Liver (tissue), 9 donors: ENCODE data around the gene TFDP2. TPM values are rescaled to one million over a fixed set of nuclear protein-coding genes. Genes with fewer than 3 reads are reported as not detected.

Experiments used
- DNase-seq: peaks from one replicate; pipeline ENCODE4 v3.0.0-alpha.2; 2017; ENCODE audit warnings: low spot score
- H3K27ac ChIP-seq, 2 donors: one replicate each; pipeline ENCODE4 v1.7.0; 2013; ENCODE audit warnings: inconsistent platforms in 2 of 2, low read length in 2 of 2, control low read depth in 1 of 2, low read depth in 1 of 2, mild to moderate bottlenecking in 1 of 2
- H3K27me3 ChIP-seq, 4 donors: one replicate each; pipeline versions ENCODE4 v1.6.1 to v1.7.0; 2013; ENCODE audit warnings: low read length in 3 of 4, inconsistent platforms in 1 of 4, mild to moderate bottlenecking in 1 of 4, moderate library complexity in 1 of 4; ENCODE audit not compliant: control insufficient read depth in 4 of 4, insufficient read depth in 4 of 4
- H3K36me3 ChIP-seq, 4 donors: one replicate each; pipeline versions ENCODE4 v1.6.1 to v1.7.0; 2013; ENCODE audit warnings: low read length in 3 of 4, mild to moderate bottlenecking in 3 of 4, low read depth in 1 of 4, moderate library complexity in 1 of 4; ENCODE audit not compliant: control insufficient read depth in 4 of 4, insufficient read depth in 3 of 4
- H3K4me1 ChIP-seq, 4 donors: one replicate each; pipeline versions ENCODE4 v1.6.1 to v1.7.0; 2013; ENCODE audit warnings: low read length in 3 of 4, mild to moderate bottlenecking in 3 of 4, moderate library complexity in 1 of 4; ENCODE audit not compliant: control insufficient read depth in 4 of 4, insufficient read depth in 4 of 4
- H3K4me3 ChIP-seq, 3 donors: one replicate each; pipeline versions ENCODE4 v1.6.1 to v1.7.0; 2013; ENCODE audit warnings: low read length in 3 of 3, control low read depth in 1 of 3, low read depth in 1 of 3, mild to moderate bottlenecking in 1 of 3
- H3K9ac ChIP-seq, 2 donors: one replicate each; pipeline ENCODE4 v1.7.0; 2013; ENCODE audit warnings: low read length in 2 of 2, mild to moderate bottlenecking in 2 of 2, moderate library complexity in 2 of 2, control low read depth in 1 of 2, low read depth in 1 of 2
- H3K9me3 ChIP-seq, 4 donors: one replicate each; pipeline versions ENCODE4 v1.6.1 to v1.7.0; 2013; ENCODE audit warnings: low read length in 3 of 4; ENCODE audit not compliant: control insufficient read depth in 4 of 4
- CTCF ChIP-seq: fragments of 150-350 bp; IDR thresholded peaks from 2 replicates; pipeline ENCODE4 v1.5.1; 2017; ENCODE audit warnings: improper control_type of control experiment, low read depth, low read length; ENCODE audit not compliant: missing input control
- EGR1 ChIP-seq, 2 donors: IDR thresholded peaks; 2 replicates each; pipeline ENCODE4 v1.6.1; 2016 to 2018; ENCODE audit warnings: antibody characterized with exemption in 2 of 2, low read depth in 2 of 2
- FOXA1 ChIP-seq: IDR thresholded peaks from 2 replicates; pipeline ENCODE4 v1.6.1; 2016; ENCODE audit warnings: antibody characterized with exemption
- FOXA2 ChIP-seq: IDR thresholded peaks from 2 replicates; pipeline ENCODE4 v1.6.1; 2016; ENCODE audit warnings: antibody characterized with exemption
- HNF4A ChIP-seq, 2 donors: conservative IDR thresholded peaks; 2 replicates each; pipeline ENCODE4 v1.6.1; 2016; ENCODE audit warnings: antibody characterized with exemption in 2 of 2, mild to moderate bottlenecking in 2 of 2
- HNF4G ChIP-seq: IDR thresholded peaks from 2 replicates; pipeline ENCODE4 v1.6.1; 2016; ENCODE audit warnings: antibody characterized with exemption
- JUND ChIP-seq, 2 donors: IDR thresholded peaks; 2 replicates each; pipeline ENCODE4 v1.6.1; 2016; ENCODE audit warnings: antibody characterized with exemption in 2 of 2
- NR2F2 ChIP-seq: IDR thresholded peaks from 2 replicates; pipeline ENCODE4 v1.6.1; 2016; ENCODE audit warnings: antibody characterized with exemption
- RAD21 ChIP-seq, 2 donors: IDR thresholded peaks; 2 replicates each; pipeline ENCODE4 v1.6.1; 2016; ENCODE audit warnings: antibody characterized with exemption in 2 of 2, mild to moderate bottlenecking in 2 of 2
- REST ChIP-seq: IDR thresholded peaks from 2 replicates; pipeline ENCODE4 v1.6.1; 2016; ENCODE audit warnings: antibody characterized with exemption, mild to moderate bottlenecking
- RXRA ChIP-seq, 2 donors: IDR thresholded peaks; 2 replicates each; pipeline ENCODE4 v1.6.1; 2017 to 2018; ENCODE audit warnings: antibody characterized with exemption in 2 of 2, mild to moderate bottlenecking in 1 of 2
- SP1 ChIP-seq: IDR thresholded peaks from 2 replicates; pipeline ENCODE4 v1.6.1; 2018; ENCODE audit warnings: antibody characterized with exemption, mild to moderate bottlenecking
- TAF1 ChIP-seq: conservative IDR thresholded peaks from 2 replicates; pipeline ENCODE4 v1.6.1; 2016; ENCODE audit warnings: antibody characterized with exemption, mild to moderate bottlenecking
- YY1 ChIP-seq: IDR thresholded peaks from 2 replicates; pipeline ENCODE4 v1.6.1; 2016; ENCODE audit warnings: antibody characterized with exemption, mild to moderate bottlenecking
- WGBS: extraction: QIAGEN DNeasy Blood & Tissue Kit; methylation state at CpG from one replicate; pipeline ENCODE4 v1.1.7; 2013; 5-methylcytosine and 5-hydroxymethylcytosine counted together
- polyA plus RNA-seq, 2 donors: library from polyadenylated mRNA; stranded (reverse) in 1 of 2; unstranded in 1 of 2; fragments of 200-250 nt in 1 of 2; fragments of >200 nt in 1 of 2; fragmentation: Nextera tagmentation in 1 of 2; extraction: Ambion mirVana in 1 of 2; gene quantifications; one replicate each; pipeline versions ENCODE4 v1.2.1 to v1.2.3, GENCODE V29; 2013 to 2015
- total RNA-seq, 2 donors: library from RNA; depleted of rRNA; stranded (reverse); fragments of >200 nt; gene quantifications; one replicate each; pipeline ENCODE4 v1.2.3, GENCODE V29; 2014
- donor health status: healthy.
- donor health status: healthy.
- donor health status: healthy.
- donor health status: healthy.
- donor health status: healthy.

The TFDP2 gene
- total and polyA plus RNA-seq, 4 donors: 8.0 to 52.0 (median 29.7) TPM

GRCh38 chr3:142159083-142159740 is 9.9 kb upstream of the TFDP2 start:
- no peaks in the 10 kb centered on the region for H3K9me3 ChIP-seq
- peaks cover 0 to 2% (median 0%) of the 10 kb centered on the region in 4 donors for H3K4me1 ChIP-seq
- WGBS: 93% methylated on average over 4 of the region's 4 CpGs
- no peak for DNase-seq
- no peak overlapping the region for H3K4me3 ChIP-seq
- H3K36me3 ChIP-seq: peaks cover 0 to 2% (median 0%) of the 10 kb centered on the region in 4 donors
- no peak overlapping the region for H3K9ac ChIP-seq
- no peaks in the 10 kb centered on the region for H3K27me3 ChIP-seq
- no peak overlapping the region for H3K27ac ChIP-seq
- TF ChIP-seq SP1: no peak
- TF ChIP-seq CTCF: no peak
- no peak for TF ChIP-seq FOXA1
- no peak for TF ChIP-seq RXRA (IDR thresholded peaks at IDR 0.05)
- no peak for TF ChIP-seq EGR1 (IDR thresholded peaks at IDR 0.05; ENCODE audit: low read depth in 2 of 2)
- no peak for TF ChIP-seq YY1
- no peak for TF ChIP-seq RAD21 (IDR thresholded peaks at IDR 0.05)
- TF ChIP-seq FOXA2: no peak

- Histone ChIP-seq H3K27ac (no peak overlapping the region), H3K9me3 (no peaks in the 10 kb centered on the region), H3K27me3 (no peaks in the 10 kb centered on the region), H3K9ac (no peak overlapping the region), H3K36me3 (no peaks in the 10 kb centered on the region), H3K4me1 (peaks cover 0 to 4% (median 0%) of the 10 kb centered on the region in 4 donors), H3K4me3 (no peak overlapping the region)
- 88% methylated on average over 3 of the region's 3 CpGs for WGBS
- no peak for DNase-seq
- TF ChIP-seq JUND (IDR thresholded peaks at IDR 0.05) (no peak), EGR1 (IDR thresholded peaks at IDR 0.05; ENCODE audit: low read depth in 2 of 2) (no peak), RXRA (IDR thresholded peaks at IDR 0.05) (no peak), NR2F2 (no peak), TAF1 (no peak)
Observed at GRCh38 chr3:142154186-142154585, 4.8 kb upstream of the TFDP2 start.

- WGBS: 34% methylated on average over 3 of the region's 3 CpGs
- Histone ChIP-seq H3K9ac (no peak overlapping the region), H3K9me3 (no peaks in the 10 kb centered on the region), H3K27ac (no peak overlapping the region), H3K4me1 (peaks cover 0 to 13% (median 10%) of the 10 kb centered on the region in 4 donors), H3K36me3 (no peaks in the 10 kb centered on the region), H3K4me3 (no peak overlapping the region), H3K27me3 (no peaks in the 10 kb centered on the region)
- DNase-seq: no peak
- TF ChIP-seq EGR1 (IDR thresholded peaks at IDR 0.05; ENCODE audit: low read depth in 2 of 2): no peak
- no peak for TF ChIP-seq HNF4G
- TF ChIP-seq REST: no peak
- TF ChIP-seq CTCF: no peak
- no peak for TF ChIP-seq RAD21 (IDR thresholded peaks at IDR 0.05)
- no peak for TF ChIP-seq HNF4A (conservative IDR thresholded peaks at IDR 0.05)
Observed at GRCh38 chr3:142152384-142152783, 3.0 kb upstream of the TFDP2 start.
